Activated CD8-positive, alpha-beta T cell treated with anti-CD3 and anti-CD28 coated beads for 36 hours (primary cell): ENCODE measurements around the gene TRIM5. TPM values are rescaled to one million over a fixed set of nuclear protein-coding genes. Genes with fewer than 3 reads are reported as not detected.
A peak's percentile ranks its signal among the peaks of the same experiment; 100 is the strongest.
"Not testable (repeated sequence)": the region's sequence is repeated elsewhere in the genome, so short reads cannot be mapped to it uniquely, and the experiment has no call there.

Experiments used
- ATAC-seq: fragments of 200-7000 bp; cut with Tn5 transposase; one replicate; pipeline ENCODE4 v1.10.0; 2021; ENCODE audit warnings: mild to moderate bottlenecking, moderate library complexity
- CTCF ChIA-PET: fragments of 350-600 bp; sonication (Branson Sonifier 250); formaldehyde crosslinking; loops from one replicate; lab custom pipeline; 2021; ENCODE audit warnings: antibody characterized with exemption; lab: Charles Lee
- POLR2A ChIA-PET: fragments of 350-600 bp; sonication (Branson Sonifier 250); formaldehyde crosslinking; loops from one replicate; lab custom pipeline; 2021; ENCODE audit warnings: antibody characterized with exemption; lab: Charles Lee
- DNase-seq: peaks from one replicate; pipeline ENCODE4 v3.0.0-alpha.2; 2020
- H3K27ac Mint-ChIP-seq: one replicate; pipeline ENCODE4 v1.8.0; 2021; ENCODE audit warnings: mild to moderate bottlenecking, mixed read lengths
- H3K27me3 Mint-ChIP-seq: one replicate; pipeline ENCODE4 v1.8.0; 2021; ENCODE audit warnings: mixed read lengths
- H3K36me3 Mint-ChIP-seq: one replicate; pipeline ENCODE4 v1.8.0; 2021; ENCODE audit warnings: low read depth, mixed read lengths
- H3K4me1 Mint-ChIP-seq: one replicate; pipeline ENCODE4 v1.8.0; 2021; ENCODE audit warnings: low read depth, mixed read lengths
- H3K4me3 Mint-ChIP-seq: one replicate; pipeline ENCODE4 v1.8.0; 2021; ENCODE audit warnings: mild to moderate bottlenecking, moderate library complexity, mixed read lengths
- H3K9me3 Mint-ChIP-seq: one replicate; pipeline ENCODE4 v1.8.0; 2021; ENCODE audit warnings: mixed read lengths
- intact Hi-C: fragments of 100-400 bp; cut with micrococcal nuclease; formaldehyde crosslinking; loops from one replicate; pipeline ENCODE4 v1.10.0; 2022
- total RNA-seq, 2 experiments: library from RNA; stranded (reverse); gene quantifications; one replicate each; pipeline ENCODE4 v1.2.3, GENCODE V29; 2021
- TF ChIP-seq, protein P1 (sequence below): fragments of 200-600 bp; IDR thresholded peaks from one replicate; pipeline ENCODE4 v1.8.0; 2022; ENCODE audit warnings: antibody characterized with exemption, mild to moderate bottlenecking

Gene TRIM5
- total RNA-seq, 2 experiments from 2014 or later, result 21.5 TPM

DNA sequence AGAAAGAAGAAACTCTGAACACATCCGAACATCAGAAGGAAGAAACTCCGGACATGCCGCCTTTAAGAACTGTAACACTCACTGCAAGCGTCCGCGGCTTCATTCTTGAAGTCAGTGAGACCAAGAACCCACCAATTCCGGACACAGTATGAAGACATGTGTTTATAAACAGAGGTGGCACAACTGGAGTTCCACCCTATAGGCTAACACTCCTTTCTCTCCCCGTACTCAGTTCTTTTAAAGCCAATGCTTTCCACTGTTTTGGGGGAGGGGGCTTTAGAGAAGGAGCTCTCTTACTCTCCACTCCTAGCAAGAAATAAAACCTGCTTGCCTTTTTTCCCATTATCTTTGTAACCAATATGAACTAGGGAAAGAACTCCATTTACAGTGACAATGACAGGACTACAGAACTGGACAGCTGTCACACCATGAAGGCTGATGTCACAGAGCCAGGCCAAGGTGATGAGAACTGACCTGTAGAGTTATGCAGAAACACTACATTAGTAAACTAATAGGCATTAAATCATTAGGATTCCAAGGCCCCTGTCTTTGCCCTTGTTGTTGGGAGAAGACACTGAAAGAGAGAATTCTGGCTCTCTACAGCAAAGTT lies 733 bp downstream of the TRIM5 start:
- Mint-ChIP-seq H3K36me3 (peaks cover 25% of the 10 kb centered on the region), H3K27me3 (no peaks in the 10 kb centered on the region), H3K9me3 (peaks cover 3% of the 10 kb centered on the region), H3K4me1 (peaks cover 51% of the 10 kb centered on the region), H3K4me3 (peak overlapping the region; percentile 95), H3K27ac (peak overlapping the region; percentile 98)
- TF ChIP-seq, protein P1, sequence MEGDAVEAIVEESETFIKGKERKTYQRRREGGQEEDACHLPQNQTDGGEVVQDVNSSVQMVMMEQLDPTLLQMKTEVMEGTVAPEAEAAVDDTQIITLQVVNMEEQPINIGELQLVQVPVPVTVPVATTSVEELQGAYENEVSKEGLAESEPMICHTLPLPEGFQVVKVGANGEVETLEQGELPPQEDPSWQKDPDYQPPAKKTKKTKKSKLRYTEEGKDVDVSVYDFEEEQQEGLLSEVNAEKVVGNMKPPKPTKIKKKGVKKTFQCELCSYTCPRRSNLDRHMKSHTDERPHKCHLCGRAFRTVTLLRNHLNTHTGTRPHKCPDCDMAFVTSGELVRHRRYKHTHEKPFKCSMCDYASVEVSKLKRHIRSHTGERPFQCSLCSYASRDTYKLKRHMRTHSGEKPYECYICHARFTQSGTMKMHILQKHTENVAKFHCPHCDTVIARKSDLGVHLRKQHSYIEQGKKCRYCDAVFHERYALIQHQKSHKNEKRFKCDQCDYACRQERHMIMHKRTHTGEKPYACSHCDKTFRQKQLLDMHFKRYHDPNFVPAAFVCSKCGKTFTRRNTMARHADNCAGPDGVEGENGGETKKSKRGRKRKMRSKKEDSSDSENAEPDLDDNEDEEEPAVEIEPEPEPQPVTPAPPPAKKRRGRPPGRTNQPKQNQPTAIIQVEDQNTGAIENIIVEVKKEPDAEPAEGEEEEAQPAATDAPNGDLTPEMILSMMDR, result no peak
- intact Hi-C loops, result loop anchor here (2.0 kb wide), 2 partner anchors 17 to 59 kb away; partner anchors contain the start of gene TRIM34
- DNase-seq (no peak), ATAC-seq (no peak)
- ChIA-PET POLR2A (interaction anchor here (0.7 to 1.9 kb wide), 6 partner anchors 9 to 60 kb away, joined by 3 to 7 read pairs (median 4); partner anchors contain the start of gene TRIM34), CTCF (interaction anchor here (0.7 to 1.9 kb wide), 16 partner anchors 12 to 207 kb away, joined by 3 to 10 read pairs (median 4); partner anchors contain the start of gene OR52N2)

DNA sequence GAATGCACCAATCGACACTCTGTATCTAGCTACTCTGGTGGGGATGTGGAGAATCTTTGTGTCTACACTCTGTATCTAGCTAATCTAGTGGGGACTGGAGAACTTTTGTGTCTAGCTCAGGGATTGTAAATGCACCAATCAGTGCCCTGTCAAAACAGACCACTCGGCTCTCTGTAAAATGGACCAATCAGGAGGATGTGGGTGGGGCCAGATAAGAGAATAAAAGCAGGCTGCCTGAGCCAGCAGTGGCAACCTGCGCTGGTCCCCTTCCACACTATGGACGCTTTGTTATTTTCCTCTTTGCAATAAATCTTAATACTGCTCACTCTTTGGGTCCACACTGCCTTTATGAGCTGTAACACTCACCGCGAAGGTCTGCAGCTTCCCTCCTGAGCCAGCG lies 1.3 kb downstream of the TRIM5 start:
- Mint-ChIP-seq H3K27ac (peak overlapping the region; percentile 98), H3K4me3 (peak overlapping the region; percentile 95), H3K4me1 (peaks cover 51% of the 10 kb centered on the region), H3K36me3 (peaks cover 29% of the 10 kb centered on the region)
- not testable (repeated sequence) for ATAC-seq, H3K9me3 Mint-ChIP-seq, H3K27me3 Mint-ChIP-seq
- CTCF ChIA-PET, result interaction anchor here (0.7 to 1.9 kb wide), 3 partner anchors 13 to 22 kb away, joined by 3 to 6 read pairs (median 4); no protein-coding TSS in a partner anchor
- peak; percentile 65 for DNase-seq
- intact Hi-C loops, result loop anchor here (2.0 kb wide), 2 partner anchors 17 to 59 kb away; partner anchors contain the start of gene TRIM34
- POLR2A ChIA-PET, result interaction anchor here (0.7 to 1.9 kb wide), 6 partner anchors 9 to 59 kb away, joined by 3 to 7 read pairs (median 4); partner anchors contain the start of gene TRIM34

DNA sequence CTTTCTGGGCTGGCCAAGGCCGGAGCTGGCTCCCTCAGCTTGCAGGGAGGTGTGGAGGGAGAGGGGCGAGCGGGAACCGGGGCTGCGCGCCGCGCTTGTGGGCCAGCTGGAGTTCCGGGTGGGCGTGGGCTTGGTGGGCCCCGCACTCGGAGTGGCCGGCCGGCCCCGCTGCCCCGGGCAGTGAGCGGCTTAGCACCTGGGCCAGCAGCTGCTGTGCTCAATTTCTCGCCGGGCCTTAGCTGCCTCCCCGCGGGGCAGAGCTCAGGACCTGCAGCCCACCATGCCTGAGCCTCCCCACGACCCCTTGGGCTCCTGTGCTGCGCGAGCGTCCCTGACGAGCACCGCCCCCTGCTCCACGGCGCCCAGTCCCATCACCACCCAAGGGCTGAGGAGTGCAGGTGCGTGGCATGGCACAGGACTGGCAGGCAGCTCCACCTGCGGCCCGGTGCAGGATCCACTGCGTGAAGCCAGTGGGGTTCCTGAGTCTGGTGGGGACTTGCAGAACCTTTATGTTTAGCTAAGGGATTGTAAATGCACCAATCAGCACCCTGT lies 1.9 kb downstream of the TRIM5 start:
- intact Hi-C loops, H3K27ac Mint-ChIP-seq, ATAC-seq, DNase-seq, H3K9me3 Mint-ChIP-seq, CTCF ChIA-PET, H3K4me3 Mint-ChIP-seq, H3K27me3 Mint-ChIP-seq: not testable (repeated sequence)
- POLR2A ChIA-PET, result interaction anchor here (0.7 to 1.7 kb wide), 2 partner anchors 10 to 12 kb away, joined by 3 read pairs; no protein-coding TSS in a partner anchor
- peaks cover 49% of the 10 kb centered on the region for H3K4me1 Mint-ChIP-seq
- peaks cover 35% of the 10 kb centered on the region for H3K36me3 Mint-ChIP-seq

DNA sequence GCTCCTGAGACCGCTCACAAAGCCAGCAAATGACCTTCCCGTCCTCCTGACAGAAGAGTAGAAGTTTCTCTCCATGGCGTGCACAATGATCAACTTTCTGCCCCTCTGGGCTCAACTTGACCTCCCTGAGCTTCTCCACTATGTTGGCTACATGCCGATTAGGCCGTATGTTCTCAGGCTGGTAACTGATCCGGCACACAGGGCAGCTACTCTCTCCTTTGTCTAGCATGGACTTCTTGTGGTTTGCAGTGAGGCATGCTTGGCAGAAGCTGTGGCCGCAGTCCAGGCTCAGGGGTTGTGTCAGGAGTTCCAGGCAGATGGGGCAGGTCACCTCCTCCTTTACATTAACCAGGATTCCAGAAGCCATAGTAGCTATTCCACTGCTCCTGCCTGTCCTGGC lies 5.1 kb downstream of the TRIM5 start:
- ATAC-seq (no peak), DNase-seq (no peak)
- Mint-ChIP-seq H3K36me3 (peaks cover 50% of the 10 kb centered on the region), H3K4me1 (peaks cover 33% of the 10 kb centered on the region), H3K4me3 (no peak overlapping the region), H3K27me3 (no peaks in the 10 kb centered on the region), H3K27ac (peak overlapping the region; percentile 23), H3K9me3 (peaks cover 3% of the 10 kb centered on the region)
- ChIA-PET POLR2A (interaction anchor here (0.9 kb wide), 1 partner anchor 31 kb away, joined by 3 read pairs; no protein-coding TSS in a partner anchor), CTCF (no interaction called here)
- TF ChIP-seq, protein P1, result no peak
- intact Hi-C loops, result no loop called here

DNA sequence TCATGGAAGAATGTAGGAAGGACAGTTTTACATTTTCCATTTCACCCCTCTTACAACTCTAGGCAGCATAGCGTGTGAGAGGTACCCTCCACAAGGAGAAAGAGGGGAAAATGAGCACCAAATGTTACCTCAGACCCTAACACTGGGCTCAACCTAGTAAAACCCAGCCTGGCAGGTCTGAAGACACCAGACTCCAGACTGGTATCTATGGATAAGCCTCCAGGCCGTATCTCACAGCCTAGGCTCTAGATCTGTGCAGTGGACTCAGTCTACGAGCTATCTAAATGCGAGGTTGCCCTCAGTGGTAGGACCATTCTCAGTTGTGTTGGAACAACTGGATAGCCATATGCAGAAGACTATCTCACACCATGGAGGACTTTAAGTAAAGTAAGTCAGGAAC lies 10.5 kb downstream of the TRIM5 start:
- ATAC-seq, result no peak
- peaks cover 19% of the 10 kb centered on the region for H3K4me1 Mint-ChIP-seq
- intact Hi-C loops, result no loop called here
- H3K9me3 Mint-ChIP-seq, result peaks cover 2% of the 10 kb centered on the region
- DNase-seq, result no peak
- H3K27ac Mint-ChIP-seq, result no peak overlapping the region
- no peak overlapping the region for H3K4me3 Mint-ChIP-seq
- POLR2A ChIA-PET, result no interaction called here
- H3K27me3 Mint-ChIP-seq, result no peaks in the 10 kb centered on the region
- peaks cover 45% of the 10 kb centered on the region for H3K36me3 Mint-ChIP-seq
- TF ChIP-seq, protein P1, result no peak
- CTCF ChIA-PET, result no interaction called here
